Spleen (tissue), 11 donors: ENCODE measurements around the gene CENPP. TPM values are rescaled to one million over a fixed set of nuclear protein-coding genes. Genes with fewer than 3 reads are reported as not detected.

Experiments used
- DNase-seq: peaks from one replicate; pipeline ENCODE4 v3.0.0-alpha.2; 2020
- H3K27ac ChIP-seq, 8 donors: fragments of 200-600 bp; sonication (generic) in 7 of 8; 1 replicate in 4 of 8; 2 replicates in 4 of 8; pipeline versions ENCODE4 v1.5.0 to v1.8.0; 2016 to 2021; ENCODE audit warnings: inconsistent platforms in 4 of 8, mild to moderate bottlenecking in 4 of 8, moderate library complexity in 1 of 8
- H3K27me3 ChIP-seq, 7 donors: fragments of 200-600 bp; sonication (generic) in 6 of 7; replicated peaks in 1 of 7; 1 replicate in 4 of 7; 2 replicates in 3 of 7; pipeline versions ENCODE4 v1.5.0 to v1.8.0; 2016 to 2021; ENCODE audit warnings: inconsistent platforms in 3 of 7, mild to moderate bottlenecking in 1 of 7
- H3K36me3 ChIP-seq, 6 donors: fragments of 200-600 bp; sonication (generic) in 5 of 6; 1 replicate in 4 of 6; 2 replicates in 2 of 6; pipeline versions ENCODE4 v1.5.0 to v1.8.0; 2016 to 2021; ENCODE audit warnings: inconsistent platforms in 2 of 6
- H3K4me1 ChIP-seq, 6 donors: fragments of 200-600 bp; sonication (generic) in 5 of 6; 1 replicate in 3 of 6; 2 replicates in 3 of 6; pipeline versions ENCODE4 v1.5.0 to v1.8.0; 2016 to 2021; ENCODE audit warnings: inconsistent platforms in 3 of 6
- H3K4me3 ChIP-seq, 8 donors: fragments of 200-600 bp; sonication (generic) in 7 of 8; 1 replicate in 4 of 8; 2 replicates in 4 of 8; pipeline versions ENCODE4 v1.5.0 to v1.8.0; 2016 to 2021; ENCODE audit warnings: inconsistent platforms in 4 of 8, mild to moderate bottlenecking in 4 of 8, moderate library complexity in 2 of 8
- H3K9me3 ChIP-seq, 8 donors: fragments of 200-600 bp; sonication (generic) in 7 of 8; 1 replicate in 4 of 8; 2 replicates in 4 of 8; pipeline versions ENCODE4 v1.5.0 to v1.8.0; 2016 to 2021; ENCODE audit warnings: inconsistent platforms in 4 of 8
- POLR2A ChIP-seq, 3 donors: fragments of 450-650 bp; IDR thresholded peaks; one replicate each; pipeline ENCODE4 v1.5.1; 2017; ENCODE audit warnings: antibody characterized with exemption in 3 of 3, mild to moderate bottlenecking in 1 of 3
- POLR2AphosphoS5 ChIP-seq, 3 donors: sonication (generic); formaldehyde crosslinking; IDR thresholded peaks; one replicate each; pipeline ENCODE4 v1.5.1; 2017; ENCODE audit warnings: antibody characterized with exemption in 3 of 3
- WGBS, 5 donors: extraction: QIAGEN DNeasy Blood & Tissue Kit in 3 of 5; methylation state at CpG; one replicate each; pipeline versions ENCODE4 v1.1.5 to v1.1.7; 2013 to 2018; 5-methylcytosine and 5-hydroxymethylcytosine counted together
- intact Hi-C: fragments of 100-400 bp; cut with DNase I; formaldehyde crosslinking; loops from one replicate; pipeline ENCODE4 v1.15.0; 2023; ENCODE audit warnings: low total_unique reads
- polyA plus RNA-seq, 3 donors: library from polyadenylated mRNA; stranded (reverse); fragments of 200-250 nt; gene quantifications; one replicate each; pipeline ENCODE4 v1.2.1, GENCODE V29; 2013
- total RNA-seq, 7 donors: library from RNA; depleted of rRNA in 3 of 7; stranded (reverse); fragments of >200 nt in 3 of 7; fragmentation: NEBNext Ultra II Directional in 4 of 7; extraction: Animal tissue kit (Norgen Biotek cat#: 25700) in 4 of 7; gene quantifications; one replicate each; pipeline versions ENCODE4 v1.1.0 to v1.2.1, GENCODE V29; 2016 to 2021
- TF ChIP-seq, protein P1 (sequence below), 11 experiments: fragments of 200-600 bp in 7 of 11; fragments of 450-650 bp in 4 of 11; sonication (generic) in 4 of 11; IDR thresholded peaks in 8 of 11; conservative IDR thresholded peaks in 3 of 11; 1 replicate in 7 of 11; 2 replicates in 4 of 11; pipeline versions ENCODE4 v1.4.0 to v1.8.0; 2016 to 2021; ENCODE audit warnings: antibody characterized with exemption in 11 of 11, inconsistent platforms in 4 of 11, mild to moderate bottlenecking in 1 of 11
- donor health status: healthy with polysubstance abuse.
- donor health status: DM: no; HTN: no; CAD: no; lungs with moderate emphysema.
- donor health status: DM: no; HTN: no; CAD: no.
- donor health status: Bipolar disorder and iron deficiency.
- donor health status: healthy.
- donor health status: DM: no; HTN: no; CAD: no.
- donor health status: DM: yes; HTN: yes; CAD: no.

The CENPP gene
- total and polyA plus RNA-seq, 10 donors: 1.7 to 15.8 (median 6.2) TPM

DNA sequence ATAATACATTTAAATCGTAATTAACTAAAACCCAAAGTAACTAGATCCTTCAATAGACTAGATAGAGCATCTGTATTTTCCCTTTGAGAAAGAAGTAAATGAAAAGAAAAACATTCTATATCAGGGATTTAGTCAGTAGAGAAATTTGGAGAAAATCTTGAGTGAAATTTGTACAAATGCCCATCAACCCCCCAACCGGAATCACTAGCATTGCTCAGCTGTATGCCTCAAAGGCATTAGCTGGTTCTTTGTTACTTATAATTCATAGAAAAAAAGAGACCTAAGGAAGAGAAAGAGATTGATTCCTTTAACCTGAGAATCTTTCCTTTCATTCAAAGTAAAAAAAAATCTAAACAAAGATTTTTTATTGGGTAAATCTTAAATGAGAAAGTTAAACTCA is 97.9 kb downstream of the CENPP start:
- DNase-seq: no peak
- Histone ChIP-seq H3K27me3 (no peaks in the 10 kb centered on the region), H3K9me3 (no peaks in the 10 kb centered on the region), H3K27ac (no peak overlapping the region), H3K4me1 (no peaks in the 10 kb centered on the region), H3K36me3 (no peaks in the 10 kb centered on the region), H3K4me3 (no peak overlapping the region)
- intact Hi-C loops: no loop called here
- 95 to 99% (median 98%) methylated on average over 2 of the region's 2 CpGs for WGBS, 5 donors
- TF ChIP-seq POLR2A (IDR thresholded peaks at IDR 0.05) (no peak), POLR2AphosphoS5 (IDR thresholded peaks at IDR 0.05) (no peak)
- TF ChIP-seq, protein P1, sequence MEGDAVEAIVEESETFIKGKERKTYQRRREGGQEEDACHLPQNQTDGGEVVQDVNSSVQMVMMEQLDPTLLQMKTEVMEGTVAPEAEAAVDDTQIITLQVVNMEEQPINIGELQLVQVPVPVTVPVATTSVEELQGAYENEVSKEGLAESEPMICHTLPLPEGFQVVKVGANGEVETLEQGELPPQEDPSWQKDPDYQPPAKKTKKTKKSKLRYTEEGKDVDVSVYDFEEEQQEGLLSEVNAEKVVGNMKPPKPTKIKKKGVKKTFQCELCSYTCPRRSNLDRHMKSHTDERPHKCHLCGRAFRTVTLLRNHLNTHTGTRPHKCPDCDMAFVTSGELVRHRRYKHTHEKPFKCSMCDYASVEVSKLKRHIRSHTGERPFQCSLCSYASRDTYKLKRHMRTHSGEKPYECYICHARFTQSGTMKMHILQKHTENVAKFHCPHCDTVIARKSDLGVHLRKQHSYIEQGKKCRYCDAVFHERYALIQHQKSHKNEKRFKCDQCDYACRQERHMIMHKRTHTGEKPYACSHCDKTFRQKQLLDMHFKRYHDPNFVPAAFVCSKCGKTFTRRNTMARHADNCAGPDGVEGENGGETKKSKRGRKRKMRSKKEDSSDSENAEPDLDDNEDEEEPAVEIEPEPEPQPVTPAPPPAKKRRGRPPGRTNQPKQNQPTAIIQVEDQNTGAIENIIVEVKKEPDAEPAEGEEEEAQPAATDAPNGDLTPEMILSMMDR (IDR thresholded peaks at IDR 0.05 in 8 of 11, conservative IDR thresholded peaks at IDR 0.05 in 3 of 11): no peak

- intact Hi-C loops: no loop called here
- WGBS, 5 donors: 56 to 93% (median 80%) methylated on average over 1 of the region's 1 CpG
- no peak within 1 kb of the TSS for H3K4me3 ChIP-seq
Observed at GRCh38 chr9:92424340-92424739, 98.6 kb downstream of the CENPP start, which contains the start of gene OMD. Gene OMD, minus strand, starts transcription at chr9:92424471. Its CDS starts 6,913 bp downstream, at chr9:92417558.

DNA sequence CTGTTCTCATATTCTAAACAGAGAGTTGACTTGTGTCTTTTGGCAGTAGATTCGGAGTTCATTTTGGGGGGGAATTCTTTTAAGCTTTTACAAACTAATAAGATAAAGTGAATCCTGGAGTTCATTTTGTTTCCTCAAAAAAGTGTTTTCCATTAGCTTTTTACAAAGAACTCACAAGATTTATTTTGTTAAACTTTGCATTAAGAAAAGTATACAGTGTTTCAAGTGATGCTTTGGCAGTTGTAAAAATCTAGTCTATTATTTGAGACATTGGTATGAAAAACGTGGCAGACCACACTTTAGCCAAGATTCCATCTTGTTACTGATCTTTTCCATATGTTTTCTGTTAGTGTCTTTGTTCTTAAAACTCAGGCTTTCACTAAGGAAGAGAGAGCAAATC is 99.7 kb downstream of the CENPP start:
- intact Hi-C loops: no loop called here
- Histone ChIP-seq H3K4me1 (no peaks in the 10 kb centered on the region), H3K4me3 (no peak overlapping the region), H3K27ac (no peak overlapping the region), H3K36me3 (no peaks in the 10 kb centered on the region), H3K9me3 (no peaks in the 10 kb centered on the region), H3K27me3 (no peaks in the 10 kb centered on the region)
- TF ChIP-seq, protein P1 (IDR thresholded peaks at IDR 0.05 in 8 of 11, conservative IDR thresholded peaks at IDR 0.05 in 3 of 11): no peak
- TF ChIP-seq POLR2AphosphoS5 (IDR thresholded peaks at IDR 0.05): no peak
- TF ChIP-seq POLR2A (IDR thresholded peaks at IDR 0.05): no peak
- WGBS, 5 donors: 69 to 85% (median 70%) methylated on average over 2 of the region's 2 CpGs
- DNase-seq: no peak

More at GRCh38 chr9:92424340-92424739, 98.6 kb downstream of the CENPP start, which contains the start of gene OMD:
- no peaks in the 10 kb centered on the region for H3K36me3 ChIP-seq
- H3K27me3 ChIP-seq: no peaks in the 10 kb centered on the region
- no peaks in the 10 kb centered on the region for H3K4me1 ChIP-seq
- no peak for DNase-seq
- no peaks in the 10 kb centered on the region for H3K9me3 ChIP-seq
- H3K27ac ChIP-seq: no peak within 1 kb of the TSS
- TF ChIP-seq POLR2A (IDR thresholded peaks at IDR 0.05) (no peak), POLR2AphosphoS5 (IDR thresholded peaks at IDR 0.05) (no peak)
- TF ChIP-seq, protein P1 (IDR thresholded peaks at IDR 0.05 in 8 of 11, conservative IDR thresholded peaks at IDR 0.05 in 3 of 11): no peak

DNA sequence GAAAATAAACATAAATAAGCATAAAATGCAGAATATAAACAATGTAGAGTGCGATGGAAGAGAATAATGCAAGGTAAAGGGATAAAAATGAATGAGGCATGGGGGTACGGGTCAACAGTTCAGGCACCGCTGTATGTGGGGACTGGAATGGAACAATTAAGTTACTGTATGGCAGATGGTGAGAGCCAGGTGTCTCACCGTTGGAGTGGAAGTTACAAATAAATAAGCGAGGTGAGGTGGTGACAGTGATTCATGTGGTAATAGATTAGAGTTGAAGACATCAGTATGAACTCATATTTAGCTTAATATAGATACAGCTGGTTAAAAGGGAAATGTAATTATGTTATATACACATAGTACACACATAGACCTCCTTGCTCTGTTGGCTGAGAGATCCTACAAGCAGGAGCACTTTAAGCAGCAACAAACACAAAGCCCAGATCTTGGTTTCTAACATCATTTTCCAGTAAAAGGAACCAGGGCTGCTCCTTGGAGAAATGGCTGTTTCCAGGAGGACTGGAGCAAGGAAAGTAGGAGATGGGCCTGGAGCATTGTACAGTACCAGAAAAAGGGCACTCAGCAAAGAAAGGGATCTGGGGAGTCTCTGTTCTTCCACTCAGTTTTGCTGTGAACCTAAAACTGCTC is 100.9 kb downstream of the CENPP start:
- H3K27ac ChIP-seq: no peak overlapping the region

More for the DNA sequence above, 100.9 kb downstream of the CENPP start:
- no peak for DNase-seq
- no peaks in the 10 kb centered on the region for H3K27me3 ChIP-seq
- 81 to 89% (median 88%) methylated on average over 5 of the region's 5 CpGs for WGBS, 5 donors
- no peaks in the 10 kb centered on the region for H3K4me1 ChIP-seq
- TF ChIP-seq, protein P1 (IDR thresholded peaks at IDR 0.05 in 8 of 11, conservative IDR thresholded peaks at IDR 0.05 in 3 of 11): no peak
- TF ChIP-seq POLR2AphosphoS5 (IDR thresholded peaks at IDR 0.05): no peak
- no peak for TF ChIP-seq POLR2A (IDR thresholded peaks at IDR 0.05)
- H3K36me3 ChIP-seq: no peaks in the 10 kb centered on the region
- intact Hi-C loops: no loop called here
- H3K4me3 ChIP-seq: no peak overlapping the region
- no peaks in the 10 kb centered on the region for H3K9me3 ChIP-seq
